HG03103 (cell line): ENCODE results near the gene AP4B1.
A peak's percentile ranks its signal among the peaks of the same experiment; 100 is the strongest.

ENCODE experiments used
- ATAC-seq: cut with Tn5 transposase; IDR thresholded peaks from one replicate; pipeline ENCODE4 v1.9.1; 2021; ENCODE audit warnings: low read depth; ENCODE audit not compliant: unreplicated experiment

Gene AP4B1

DNA sequence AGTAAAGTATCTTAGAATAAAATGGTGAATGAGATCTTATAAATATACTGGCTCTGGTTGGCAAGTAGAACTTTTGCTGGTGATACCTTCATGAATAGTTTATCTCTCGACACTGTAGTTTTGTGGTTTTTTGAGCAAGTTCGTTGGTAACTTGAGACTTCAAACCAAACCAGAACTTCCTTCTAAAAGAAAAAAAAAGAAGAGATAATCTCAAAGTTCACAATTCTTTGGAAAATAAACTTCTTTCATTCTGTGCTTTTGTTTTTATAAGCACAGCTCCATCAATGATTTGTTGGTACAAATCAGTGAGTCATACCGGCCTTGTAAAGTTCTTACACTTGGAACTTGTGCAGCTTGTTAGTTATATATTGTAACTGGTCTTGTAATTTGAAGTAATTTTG is 26.9 kb upstream of the AP4B1 start:
- ATAC-seq: no peak

DNA sequence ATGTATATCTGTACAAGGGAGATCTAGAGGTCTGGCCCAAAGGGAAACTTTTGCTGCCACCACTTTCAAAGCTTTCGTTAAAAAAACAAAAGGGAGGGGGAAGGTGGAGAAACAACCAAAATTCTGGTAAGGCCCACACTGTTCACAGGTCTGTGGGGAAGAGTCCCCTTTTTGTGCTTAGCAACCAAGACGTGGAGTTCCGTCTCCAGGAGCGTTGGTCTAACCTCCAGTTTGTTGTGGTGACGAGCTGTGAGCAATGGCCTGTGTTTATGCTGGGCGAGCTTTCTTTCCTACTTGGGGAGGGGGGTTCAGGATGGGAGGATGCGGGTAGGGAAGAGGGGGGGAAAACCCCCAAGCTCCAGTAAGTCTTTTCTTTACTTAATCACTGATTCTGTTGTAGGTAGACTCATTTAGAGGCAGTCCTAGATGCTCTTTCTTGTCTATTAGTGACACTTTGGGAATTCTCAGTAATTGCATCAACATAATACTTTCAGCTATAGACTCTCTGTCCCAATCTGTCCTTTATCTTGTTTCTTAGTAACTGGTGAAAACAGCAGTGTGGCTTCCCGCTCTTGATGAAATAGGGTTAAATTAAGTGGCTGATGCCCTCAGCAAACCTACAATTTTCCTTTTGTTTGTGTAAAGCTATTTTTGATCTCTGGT is 26.0 kb upstream of the AP4B1 start:
- peak; percentile 17 for ATAC-seq

DNA sequence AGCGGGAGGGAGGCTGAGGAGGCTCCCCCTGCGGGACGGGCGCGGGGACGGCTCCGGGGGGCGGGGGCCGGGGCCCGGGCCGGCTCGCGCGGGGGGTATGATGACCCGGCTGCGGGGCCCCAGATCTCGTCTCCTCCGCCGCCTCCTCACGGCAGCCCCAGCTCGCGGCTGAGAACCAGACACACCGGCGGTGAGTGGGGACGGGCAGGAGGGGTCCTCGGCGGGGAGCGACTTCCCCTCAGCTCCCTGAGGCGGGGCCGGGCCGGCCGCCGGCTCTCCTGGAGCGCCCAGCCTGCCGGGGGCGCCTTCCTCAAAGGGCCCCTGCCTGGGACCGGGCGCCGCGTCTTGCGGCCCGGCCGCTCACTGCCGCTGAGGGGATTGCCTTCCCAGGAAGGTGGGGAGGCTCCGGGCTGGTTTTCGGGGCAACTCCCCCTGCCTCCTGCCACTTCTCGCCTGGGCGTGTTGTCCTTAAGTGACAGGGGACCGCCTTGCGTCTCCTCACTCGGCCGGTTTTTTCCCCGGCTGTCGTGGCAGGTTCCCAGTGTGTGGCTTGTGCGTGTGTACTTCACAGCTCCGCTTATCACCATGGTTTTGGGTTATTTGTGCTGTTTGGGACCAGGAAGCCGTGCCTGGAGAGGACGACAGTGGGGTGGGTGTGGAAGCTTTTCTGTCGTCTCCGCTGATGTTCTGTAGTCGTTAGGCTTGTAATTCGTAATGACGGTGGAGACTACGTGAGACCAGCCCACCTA is 25.3 kb upstream of the AP4B1 start:
- ATAC-seq: peak; percentile 22

DNA sequence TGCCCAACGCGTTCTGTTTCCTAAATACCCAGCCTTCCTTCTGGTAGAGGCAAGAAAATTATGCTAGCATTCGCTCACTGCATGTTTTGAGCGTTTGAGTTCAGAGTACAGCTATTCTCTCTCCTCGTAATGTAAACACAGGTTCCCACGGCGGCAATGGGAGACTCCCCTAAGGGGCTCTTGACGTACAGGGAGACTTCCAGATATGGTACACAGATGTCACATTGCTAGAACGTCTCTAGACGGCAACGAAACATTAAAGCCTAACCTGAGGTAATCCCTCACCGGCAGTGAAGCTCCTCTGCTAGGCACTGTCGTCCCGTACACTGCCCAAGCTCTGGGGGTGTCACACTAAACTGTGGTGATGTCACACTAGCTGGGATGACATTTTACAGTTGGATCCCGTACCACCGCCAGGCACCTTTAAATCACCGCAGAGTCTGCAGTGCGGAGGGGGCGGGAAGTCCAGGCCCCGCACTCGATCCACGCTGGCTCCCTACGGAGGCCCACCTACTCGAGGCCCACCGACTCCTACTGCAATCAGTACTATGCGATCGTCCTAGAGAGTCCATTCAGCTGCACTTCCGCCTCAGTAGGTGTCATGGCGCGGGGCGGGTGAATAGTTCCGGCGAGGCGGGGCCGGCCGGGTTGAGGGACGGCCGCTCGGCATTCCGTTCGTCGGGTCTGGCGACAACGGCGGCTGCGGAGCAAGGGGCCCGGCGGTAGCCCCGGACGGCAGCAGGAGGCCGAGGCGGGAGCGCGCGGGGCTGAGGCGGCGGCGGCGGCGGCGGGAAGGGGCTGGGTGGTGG is 24.5 kb upstream of the AP4B1 start, which contains the start of gene HIPK1:
Gene HIPK1, plus strand, starts transcription at position 384 of the 809 bp plus-strand sequence.
- peak; percentile 54 for ATAC-seq

DNA sequence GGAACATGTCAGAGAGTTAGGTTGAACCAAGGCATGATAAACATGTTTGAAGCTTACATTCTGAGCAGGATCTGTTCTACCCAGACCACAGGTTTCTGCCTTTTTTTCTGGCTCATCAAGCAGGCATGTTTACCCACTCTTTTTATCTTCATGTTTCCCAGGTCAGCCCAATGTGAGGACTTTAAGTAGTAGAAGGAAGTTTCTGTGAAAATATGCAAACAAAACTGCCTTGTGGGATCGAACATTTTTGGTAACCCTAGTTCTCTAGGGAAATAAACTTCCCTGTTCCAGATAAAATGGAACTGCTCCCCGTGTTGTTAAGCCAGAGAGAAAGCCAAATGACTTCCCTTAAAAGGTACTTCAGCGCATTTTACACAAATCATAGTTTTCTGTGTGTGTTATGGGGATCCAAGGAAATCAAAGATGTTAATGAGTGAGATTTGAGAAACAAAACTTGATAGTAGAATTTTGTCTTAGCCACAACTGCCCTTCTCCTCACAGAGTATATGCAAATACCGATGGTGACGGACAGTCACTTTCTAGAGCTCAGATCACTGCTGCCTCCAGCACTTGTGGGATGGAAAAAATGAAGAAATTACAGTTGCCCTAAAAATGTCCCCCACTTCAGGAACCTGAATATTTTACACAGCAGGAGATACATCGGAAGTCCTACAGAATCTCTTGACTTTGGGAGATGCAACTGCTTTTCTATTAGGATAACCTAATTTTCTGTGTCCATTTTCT is 23.8 kb upstream of the AP4B1 start:
- peak; percentile 24 for ATAC-seq

DNA sequence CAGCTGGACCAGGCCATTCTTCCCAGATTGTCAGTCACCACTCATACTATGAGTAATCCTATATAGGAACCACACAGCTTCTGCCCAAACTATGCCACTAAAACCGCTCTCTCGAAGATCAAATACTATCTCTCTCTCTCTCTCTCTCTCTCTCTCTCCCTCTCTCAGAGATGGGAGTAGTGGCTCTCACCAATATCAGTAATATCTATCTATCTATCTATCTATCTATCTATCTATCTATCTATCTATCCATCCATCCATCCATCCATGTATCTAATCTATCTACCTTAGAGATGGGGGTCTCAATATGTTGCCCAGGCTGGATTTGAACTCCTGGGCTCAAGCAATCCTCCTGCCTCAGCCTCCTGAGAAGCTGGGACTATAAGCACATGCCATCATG is 19.9 kb upstream of the AP4B1 start:
- ATAC-seq: no peak

DNA sequence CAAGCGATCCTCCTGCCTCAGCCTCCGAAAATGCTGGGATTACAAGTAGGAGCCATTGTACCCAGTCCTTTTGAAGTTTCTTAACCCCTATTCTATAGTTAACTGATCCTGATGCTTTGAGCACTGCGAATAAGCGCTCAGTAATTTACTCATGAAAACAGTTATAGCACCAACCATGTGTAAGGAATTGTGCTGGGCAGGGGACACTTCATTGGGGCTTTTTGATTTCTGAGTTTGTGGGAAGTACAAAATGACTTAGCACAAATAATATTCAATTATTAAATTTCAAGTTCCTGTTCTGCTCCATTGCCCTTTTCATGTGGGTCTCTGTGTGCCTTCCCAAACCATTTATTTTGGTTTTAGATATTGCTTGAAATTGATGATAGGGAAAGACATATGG is 18.4 kb upstream of the AP4B1 start:
- ATAC-seq: no peak

DNA sequence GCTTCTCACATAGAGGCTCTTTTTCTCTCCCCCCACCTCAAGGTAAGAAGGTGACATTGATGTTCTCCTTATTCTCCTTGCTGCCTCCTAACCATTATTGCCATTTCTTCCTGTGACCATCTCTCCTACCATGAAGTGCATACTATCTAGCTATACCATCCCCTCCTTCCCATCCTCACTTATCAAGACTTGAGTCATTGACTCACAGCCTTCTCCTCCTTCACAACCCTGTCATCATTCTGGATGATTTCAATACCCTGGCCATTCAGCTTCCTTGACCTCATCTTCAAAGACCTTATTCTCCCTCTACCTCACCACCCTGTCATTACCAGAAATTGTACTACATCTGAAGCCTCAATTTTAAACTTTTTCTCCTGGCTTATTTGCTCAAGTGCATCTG is 13.6 kb upstream of the AP4B1 start:
- no peak for ATAC-seq

DNA sequence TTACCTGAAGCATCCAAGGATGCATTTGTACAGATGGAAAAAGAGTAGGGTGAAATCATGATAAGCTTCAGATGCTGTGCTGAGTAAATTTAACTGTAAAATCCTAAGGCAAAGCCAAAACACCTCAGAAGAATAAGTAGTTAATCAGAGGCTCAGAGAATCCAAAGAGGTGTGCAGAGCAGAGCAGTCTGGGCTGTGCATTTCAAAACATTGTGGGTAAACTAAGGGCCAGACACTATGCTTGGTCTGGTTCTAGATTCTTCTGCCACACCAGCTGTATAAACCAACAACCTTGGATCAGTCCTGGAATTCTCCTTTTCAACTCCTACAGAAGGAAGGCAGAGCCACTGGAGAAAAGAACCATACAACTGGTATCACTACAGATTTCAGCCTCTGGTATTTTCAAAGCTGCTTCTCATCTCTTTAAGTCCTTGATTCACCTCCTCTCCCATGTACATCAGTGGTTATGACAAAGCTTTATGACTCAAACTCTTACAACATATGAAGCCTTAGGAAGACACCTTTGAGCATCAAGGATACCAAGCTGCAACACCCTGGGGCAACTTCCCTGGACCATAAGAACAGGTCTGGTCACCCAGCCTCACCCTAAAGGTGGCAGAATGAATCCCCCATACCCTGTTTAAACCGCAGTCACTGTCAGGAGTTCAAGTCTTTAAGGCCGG is 12.9 kb upstream of the AP4B1 start:
- ATAC-seq: no peak

DNA sequence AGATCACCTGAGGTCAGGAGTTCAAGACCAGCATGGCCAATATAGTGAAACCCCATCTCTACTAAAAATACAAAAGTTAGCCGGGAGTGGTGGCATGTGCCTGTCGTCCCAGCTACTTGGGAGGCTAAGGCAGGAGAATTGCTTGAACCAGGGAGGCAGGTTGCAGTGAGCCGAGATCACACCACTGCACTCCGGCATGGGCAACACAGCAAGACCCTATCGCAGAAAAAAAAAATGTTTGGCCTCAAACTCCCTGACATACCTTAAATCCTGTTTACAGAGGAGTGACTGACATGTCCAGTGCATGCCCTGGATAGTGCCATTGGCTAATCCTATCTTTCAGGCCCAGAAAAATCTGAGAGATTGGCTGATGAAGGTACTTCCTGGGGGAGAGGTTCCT is 12.4 kb upstream of the AP4B1 start:
- ATAC-seq: no peak

DNA sequence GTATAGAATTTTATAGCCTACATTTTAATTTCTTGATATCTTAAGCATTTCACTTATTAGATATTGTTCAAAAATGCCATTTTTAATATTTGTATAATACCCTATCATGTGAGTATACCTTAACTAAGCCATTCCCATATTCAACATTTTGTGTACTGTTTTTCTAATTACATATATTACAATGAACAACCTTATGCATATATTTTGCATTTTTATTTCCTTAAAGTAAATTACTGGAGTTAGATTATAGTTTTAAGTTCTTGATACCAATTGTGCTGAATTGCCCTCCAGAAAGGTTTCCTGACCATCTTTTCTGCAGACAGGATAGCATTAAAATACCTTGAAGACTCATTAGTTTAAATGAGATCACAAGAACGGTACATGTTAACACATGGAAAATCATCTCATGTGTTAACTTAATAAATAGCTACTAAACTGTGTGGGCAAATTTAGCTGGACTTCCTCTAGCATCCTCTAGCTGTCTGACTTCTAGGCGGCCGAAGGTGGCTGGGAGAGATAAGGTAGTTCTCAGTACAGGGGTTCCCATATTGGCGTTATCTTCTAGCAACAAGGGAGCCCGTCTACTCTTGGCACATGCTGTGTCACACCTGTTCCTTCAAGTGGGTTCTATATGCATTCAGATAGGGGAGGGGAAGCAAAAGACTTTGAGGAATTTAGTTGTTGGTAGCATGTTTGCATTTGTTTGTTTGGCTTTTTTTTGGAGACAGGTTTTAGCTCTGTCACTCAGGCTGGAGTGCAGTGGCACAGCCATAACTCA is 9.5 kb upstream of the AP4B1 start:
- no peak for ATAC-seq

DNA sequence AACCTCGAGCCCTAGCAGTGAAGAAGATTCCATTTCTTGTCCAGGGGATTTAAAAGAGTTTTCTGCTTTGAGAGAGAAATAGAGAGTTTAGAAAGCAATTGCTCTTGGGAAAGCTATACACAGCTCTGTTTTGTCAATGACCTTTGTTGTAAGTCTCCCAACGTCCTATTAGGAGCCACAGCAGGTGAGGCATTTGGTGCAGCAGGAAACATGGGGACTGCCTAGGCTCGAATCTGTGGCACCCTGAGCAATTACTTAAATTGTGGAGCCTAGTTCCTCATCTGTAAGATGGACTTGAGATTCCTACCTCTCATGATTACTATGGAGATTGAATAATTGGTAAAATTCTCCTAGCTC is 8.7 kb upstream of the AP4B1 start:
- no peak for ATAC-seq

DNA sequence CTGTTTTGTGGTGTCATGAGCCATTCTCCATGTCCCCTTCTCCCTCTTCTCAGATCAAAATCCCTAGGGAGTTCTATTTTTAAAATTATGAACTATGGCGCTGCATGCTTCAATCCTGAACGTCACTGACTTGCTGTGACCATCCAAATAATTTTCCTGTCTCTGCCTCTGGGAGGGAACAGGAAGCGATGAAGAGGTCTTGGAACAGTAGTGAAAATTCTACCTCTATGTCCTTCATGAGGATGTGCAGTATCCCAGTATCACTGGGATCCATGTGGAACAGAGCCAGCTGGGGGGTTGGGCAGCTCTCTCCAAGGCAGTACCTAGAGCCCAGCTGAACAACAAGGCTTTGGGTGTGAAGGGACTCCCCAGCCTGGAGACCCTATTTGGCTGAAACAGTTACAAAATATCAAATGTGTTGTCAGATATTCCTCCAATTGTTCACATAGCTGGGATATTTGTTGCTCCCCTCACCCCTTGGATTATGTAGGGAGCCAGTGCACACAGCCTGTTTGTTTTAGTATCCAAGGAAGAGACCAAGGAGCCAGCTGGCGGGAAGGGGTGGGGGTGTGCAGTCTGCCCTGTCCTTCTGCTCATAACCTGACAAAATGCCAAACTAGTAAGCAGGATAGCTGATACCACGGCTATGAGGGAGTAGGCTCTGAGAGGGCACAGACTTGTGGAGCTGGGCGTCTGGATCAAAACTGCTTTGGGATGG is 8.2 kb upstream of the AP4B1 start:
- no peak for ATAC-seq

DNA sequence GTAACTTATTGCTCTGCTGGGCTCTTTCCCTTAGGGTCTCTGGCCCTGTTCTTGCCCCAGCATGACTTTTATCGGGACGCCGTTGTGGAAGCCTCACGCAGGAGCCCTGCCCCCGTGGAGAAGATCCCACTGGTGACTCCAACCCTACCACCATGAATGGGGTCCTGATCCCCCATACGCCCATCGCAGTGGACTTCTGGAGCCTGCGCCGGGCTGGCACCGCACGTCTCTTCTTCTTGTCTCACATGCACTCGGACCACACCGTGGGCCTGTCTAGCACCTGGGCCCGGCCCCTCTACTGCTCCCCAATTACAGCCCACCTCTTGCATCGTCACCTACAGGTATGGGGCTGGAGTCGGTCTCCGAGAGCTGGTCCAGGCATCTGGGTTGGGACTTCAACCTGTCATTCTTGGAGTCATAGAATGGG is 849 bp upstream of the AP4B1 start:
- no peak for ATAC-seq

DNA sequence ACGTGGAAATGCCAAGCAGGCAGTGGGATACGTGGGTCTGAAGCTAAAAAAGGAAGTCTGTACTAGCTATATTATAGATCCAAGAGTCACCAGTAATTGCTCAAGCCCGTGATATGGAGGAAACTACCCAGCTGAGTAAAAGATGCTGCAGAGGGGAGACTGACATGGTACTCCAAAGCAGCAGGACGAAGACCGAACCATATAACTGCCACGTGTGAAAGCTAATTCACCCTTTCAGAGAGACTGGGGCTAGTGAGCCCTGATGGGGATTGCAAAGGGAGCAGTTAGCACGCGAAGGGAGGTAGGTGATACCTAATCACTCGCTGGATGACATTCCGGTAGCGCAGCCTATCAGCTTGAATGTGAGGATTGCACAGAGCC is 316 bp downstream of the AP4B1 start:
- peak; percentile 19 for ATAC-seq

DNA sequence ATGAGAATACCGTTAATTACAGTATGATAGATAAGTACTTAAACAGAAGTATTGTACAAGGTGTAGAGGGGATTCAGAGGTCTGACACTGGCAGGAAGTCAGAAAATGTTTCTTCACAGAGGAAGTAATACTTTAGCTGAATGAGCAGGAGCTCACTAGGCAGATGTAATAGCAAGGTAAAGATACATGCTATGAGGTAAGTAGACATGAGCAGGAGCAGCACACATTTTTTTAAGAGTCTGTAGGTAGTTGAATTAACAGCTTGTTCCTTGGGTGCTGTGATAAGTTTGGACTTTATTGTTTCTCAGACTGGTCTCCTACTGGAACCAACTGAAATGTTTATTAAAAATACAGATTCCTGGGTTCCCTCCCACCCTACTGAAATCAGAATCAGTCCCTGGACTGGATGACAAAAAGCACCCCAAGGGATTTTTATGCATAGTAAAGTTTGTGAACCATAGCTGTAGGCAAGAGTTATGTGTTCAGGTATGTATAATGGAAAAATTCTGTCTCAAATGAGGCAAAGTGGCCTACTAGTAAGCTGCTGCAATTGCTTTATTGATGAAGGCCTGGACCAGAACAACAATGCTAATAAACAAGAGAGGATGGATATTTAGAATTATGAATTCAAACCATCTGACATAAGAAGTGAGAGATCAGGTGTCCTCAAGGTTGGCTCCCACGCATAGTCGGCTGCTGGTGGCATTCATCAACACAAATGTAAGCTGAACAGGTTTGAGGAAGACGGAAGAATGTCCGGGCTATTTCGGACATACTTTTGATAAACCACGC is 902 bp downstream of the AP4B1 start:
- ATAC-seq: no peak

DNA sequence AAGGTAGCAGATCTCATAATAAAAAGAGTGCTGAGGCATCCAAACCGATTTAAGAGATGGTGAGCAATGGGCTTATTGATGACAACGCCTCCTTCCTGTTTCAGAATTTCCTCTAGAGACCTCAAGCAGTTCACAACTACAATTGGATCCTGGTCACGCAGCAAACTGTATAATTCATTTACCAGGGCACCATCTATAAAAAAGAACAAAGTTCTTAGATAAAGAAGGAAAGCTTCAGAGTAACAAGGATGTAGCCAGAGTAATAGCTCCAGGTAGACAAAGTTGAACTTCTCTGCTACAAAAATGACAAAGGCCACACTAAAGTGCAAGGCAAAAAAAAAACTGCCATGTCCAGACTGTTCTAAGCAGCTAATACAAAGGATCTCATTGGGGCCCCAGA is 3.4 kb downstream of the AP4B1 start:
- ATAC-seq: no peak

DNA sequence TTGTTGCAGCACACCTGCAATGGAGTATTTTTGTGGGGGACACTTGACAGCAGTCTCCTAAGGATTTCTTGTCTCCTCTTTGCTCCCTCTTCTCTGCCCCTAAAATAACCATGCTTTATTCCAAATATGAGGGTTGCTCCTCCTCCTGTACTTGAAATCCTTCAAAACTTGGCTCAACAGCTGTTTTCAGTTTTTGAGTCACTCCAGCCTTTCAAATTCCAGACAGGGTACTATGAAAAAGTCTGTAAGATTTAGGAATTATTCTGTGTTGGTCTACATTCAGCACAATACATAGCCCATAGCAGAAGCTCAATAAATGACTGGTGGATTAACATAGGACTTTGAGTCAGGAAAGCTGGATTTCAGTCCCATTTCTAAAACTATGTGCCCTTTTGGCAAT is 5.5 kb downstream of the AP4B1 start:
- no peak for ATAC-seq
